ENCODE results near the gene MOV10L1.
A peak's percentile ranks its signal among the peaks of the same experiment; 100 is the strongest.
"Not testable (repeated sequence)": the region's sequence is repeated elsewhere in the genome, so short reads cannot be mapped to it uniquely, and the experiment has no call there.

Gene MOV10L1

GRCh38 chr22:50141462-50141861 lies 51.7 kb downstream of the MOV10L1 start:
- peak; percentile 37 for DNase-seq

DNA sequence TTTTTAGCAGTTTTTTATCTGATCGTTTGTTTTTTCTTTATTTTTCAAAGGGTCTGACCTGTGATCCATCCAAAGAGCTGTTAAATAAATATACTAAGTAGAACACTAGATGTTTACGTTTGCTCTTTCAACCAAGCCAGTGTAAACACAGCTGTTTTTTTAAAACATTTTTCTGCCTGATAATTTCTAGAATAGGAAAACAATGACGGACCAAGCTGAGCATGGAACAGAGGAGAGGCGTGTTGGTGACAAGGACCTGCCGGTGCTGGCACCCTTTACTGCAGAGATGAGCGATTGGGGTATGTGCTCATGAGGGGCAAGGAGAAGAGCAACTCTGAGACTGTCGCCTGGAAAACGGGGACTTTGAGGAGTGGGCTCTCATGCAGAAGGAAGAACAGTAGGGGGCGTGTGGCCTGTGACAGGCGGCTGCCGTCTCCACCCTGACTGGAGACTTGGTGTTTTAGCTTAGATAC lies 52.1 kb downstream of the MOV10L1 start:
- peak; percentile 63 for DNase-seq

GRCh38 chr22:50143096-50143495 lies 53.3 kb downstream of the MOV10L1 start:
- no peak for DNase-seq

DNA sequence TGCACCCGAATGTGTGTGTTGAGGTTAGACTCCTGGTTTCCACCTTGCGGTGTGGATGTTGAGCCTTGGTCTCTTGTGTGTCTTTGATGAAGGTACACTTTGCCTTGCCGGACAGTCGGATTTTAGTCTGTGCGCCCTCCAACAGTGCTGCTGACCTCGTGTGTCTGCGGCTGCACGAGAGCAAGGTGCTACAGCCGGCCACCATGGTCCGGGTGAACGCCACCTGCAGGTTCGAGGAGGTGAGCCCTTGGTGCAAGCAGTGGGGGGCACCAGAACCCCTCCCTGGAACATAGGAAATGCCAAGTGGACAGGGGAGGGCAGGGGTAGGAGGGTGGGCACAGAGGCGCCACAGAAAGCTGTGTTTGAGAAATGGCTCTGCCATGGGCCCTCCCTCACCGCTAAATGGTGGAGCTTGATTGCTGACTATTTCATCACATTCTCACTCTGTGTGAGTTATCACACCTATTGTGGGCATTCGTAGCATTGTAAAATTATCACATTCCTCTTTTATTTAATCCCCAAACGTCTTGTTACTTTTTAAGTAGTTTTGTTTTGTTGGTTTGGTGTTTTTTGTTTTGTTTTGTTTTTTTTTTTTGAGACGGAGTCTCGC lies 54.3 kb downstream of the MOV10L1 start:
- DNase-seq: no peak

GRCh38 chr22:50145721-50146438 lies 56.1 kb downstream of the MOV10L1 start:
- no peak for DNase-seq

DNA sequence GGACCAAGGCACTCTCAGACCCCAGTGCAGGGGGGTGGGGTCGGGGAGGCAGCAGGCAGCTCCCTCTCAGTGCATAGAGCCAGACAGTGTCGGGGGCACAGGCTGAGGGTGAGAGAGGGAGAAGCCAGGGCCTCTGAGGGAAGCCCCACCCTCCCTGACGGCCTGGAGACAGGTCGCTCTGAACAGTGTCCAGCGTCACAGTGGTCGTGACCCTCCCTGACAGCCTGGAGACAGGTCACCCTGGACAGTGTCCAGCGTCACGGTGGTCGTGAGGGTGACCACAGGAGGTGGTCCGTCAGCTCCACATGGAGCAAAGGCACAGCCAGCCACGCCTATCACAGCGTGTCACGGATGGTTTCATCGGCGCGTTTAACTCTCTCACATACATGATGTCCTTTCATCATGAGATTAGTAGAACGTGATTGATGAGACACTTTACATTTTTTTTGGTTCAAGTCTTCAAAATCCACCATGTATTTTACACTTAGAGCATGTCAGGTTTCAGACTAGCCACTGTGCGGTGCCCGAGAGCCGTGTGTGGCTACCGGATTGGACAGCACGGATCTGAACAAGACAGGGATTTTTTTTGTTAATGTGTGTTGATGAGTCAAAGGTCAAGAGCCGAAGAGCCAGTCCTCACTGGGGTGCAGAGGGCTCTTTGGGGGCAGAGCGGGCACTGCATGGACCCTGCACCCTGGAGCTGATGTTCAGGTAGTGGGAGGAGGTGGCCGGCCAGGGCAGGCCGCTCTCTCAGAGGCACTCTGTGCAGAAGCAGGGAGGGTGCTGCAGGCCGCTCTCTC lies 56.8 kb downstream of the MOV10L1 start:
- no peak for DNase-seq

DNA sequence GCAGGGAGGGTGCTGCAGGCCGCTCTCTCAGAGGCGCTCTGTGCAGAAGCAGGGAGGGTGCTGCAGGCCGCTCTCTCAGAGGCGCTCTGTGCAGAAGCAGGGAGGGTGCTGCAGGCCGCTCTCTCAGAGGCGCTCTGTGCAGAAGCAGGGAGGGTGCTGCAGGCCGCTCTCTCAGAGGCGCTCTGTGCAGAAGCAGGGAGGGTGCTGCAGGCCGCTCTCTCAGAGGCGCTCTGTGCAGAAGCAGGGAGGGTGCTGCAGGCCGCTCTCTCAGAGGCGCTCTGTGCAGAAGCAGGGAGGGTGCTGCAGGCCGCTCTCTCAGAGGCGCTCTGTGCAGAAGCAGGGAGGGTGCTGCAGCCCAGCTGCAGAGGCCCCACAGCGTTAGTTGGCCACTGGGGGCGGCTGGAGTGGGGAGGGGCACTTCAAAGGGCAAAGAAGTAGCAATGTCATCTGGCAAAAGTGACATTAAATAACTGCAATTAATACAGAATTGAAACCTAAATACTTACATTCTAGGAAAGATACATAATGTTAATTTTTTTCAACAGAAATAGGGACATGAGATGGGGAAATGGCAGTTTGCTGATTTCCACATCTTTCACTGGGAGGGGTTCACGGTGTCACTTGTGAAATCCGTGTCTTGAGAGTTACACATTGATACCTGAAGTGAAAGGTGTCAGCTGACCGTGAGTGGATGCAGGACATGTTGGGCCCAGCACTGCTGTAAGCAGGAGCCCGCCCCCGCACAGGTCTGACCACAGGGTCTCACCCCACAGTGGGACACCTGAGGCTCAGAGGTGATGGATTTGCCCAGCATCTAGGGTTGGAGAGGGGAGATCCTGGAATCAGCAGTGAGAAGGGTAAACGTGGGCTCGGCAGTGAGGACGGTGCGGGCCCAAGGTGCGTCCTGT lies 57.7 kb downstream of the MOV10L1 start:
- not testable (repeated sequence) for DNase-seq

DNA sequence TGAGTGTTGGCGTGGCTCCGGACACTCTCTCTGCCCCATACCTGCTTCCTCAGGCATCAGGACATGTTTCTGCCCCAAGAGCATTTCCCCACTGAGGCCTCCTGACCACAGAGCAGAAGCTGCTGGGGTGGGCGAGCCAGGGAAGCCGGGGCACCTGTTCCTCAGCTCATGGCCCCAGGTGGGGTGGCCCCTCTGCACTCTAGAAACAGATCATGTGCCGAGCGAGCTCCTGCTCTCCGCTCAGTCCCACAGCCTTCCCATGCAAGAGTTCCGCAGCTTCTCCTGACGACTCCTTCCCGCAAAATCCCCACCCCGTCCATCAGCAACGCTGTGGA lies 58.3 kb downstream of the MOV10L1 start:
- DNase-seq: no peak

GRCh38 chr22:50148991-50149721 lies 59.4 kb downstream of the MOV10L1 start:
- DNase-seq: peak; percentile 87

- DNase-seq: no peak
These were observed 60.6 kb downstream of the MOV10L1 start for GRCh38 chr22:50150161-50151129.

DNA sequence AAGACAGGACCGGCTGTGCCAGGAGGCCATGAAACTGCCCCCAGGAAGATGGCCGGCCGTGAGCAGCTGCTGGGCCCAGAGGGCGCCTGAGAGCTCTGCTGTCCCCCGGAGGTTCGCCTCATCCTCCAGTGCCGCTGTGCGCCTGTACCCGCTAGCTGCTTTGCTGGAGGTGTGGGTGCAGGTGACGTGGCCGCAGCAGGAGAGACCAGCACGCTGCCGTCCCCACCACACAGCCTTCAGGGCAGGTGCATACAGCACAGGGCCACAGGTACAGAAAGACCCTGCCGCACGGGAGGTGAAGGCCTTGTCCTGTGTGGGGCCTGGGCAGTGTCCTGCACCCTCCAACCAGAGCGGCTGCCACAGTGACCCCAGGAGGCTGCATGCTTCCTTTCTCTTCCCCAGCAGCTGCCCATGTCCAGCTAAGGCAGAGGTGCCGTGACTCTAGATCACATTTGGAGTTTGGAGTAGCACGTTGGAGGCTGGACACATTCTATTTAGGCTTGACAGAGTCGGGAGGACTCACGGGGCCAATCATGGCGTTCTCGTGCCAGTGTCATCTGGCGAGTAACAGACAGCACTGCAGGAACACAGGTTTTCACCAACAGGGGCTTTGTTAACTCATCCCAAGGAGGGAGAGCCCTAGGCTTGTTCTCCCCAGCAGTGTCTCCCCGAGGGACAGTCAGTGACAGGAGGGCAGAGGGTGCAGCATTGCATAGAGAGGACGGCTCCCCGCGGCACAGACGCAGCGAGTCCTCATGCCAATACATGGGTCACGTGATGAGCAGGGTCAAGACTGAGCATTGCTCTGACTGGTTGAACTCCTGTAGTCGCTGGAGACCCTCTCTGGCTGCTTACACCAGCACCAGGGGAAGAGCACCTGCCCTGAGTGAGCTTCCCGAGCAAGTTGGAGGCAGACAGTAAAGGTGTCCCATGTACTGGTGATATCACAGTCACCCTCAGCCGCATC lies 62.0 kb downstream of the MOV10L1 start:
- no peak for DNase-seq

- DNase-seq: no peak
These were observed 63.4 kb downstream of the MOV10L1 start for GRCh38 chr22:50153056-50153755.

DNA sequence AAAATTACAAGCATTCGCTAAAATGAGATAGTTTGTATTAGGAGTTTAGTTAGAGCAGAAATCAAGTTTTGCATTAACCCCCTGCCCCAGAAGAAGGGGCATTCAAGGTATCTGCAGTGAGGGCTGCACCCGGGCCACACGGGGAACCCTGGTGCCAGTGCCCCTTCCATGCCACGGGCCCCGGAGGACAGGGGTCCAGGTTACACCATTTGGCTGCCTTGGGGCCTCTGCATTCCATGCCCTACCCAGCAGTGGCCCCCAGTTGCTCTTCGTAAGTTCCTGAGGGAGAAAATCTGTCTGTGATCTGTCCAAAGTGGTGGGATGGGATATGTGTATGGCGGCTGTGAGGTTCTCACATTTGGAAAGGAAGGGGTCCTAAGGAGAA lies 63.9 kb downstream of the MOV10L1 start:
- no peak for DNase-seq

- DNase-seq: peak; percentile 10
These were observed 68.0 kb downstream of the MOV10L1 start for GRCh38 chr22:50157709-50158375.

DNA sequence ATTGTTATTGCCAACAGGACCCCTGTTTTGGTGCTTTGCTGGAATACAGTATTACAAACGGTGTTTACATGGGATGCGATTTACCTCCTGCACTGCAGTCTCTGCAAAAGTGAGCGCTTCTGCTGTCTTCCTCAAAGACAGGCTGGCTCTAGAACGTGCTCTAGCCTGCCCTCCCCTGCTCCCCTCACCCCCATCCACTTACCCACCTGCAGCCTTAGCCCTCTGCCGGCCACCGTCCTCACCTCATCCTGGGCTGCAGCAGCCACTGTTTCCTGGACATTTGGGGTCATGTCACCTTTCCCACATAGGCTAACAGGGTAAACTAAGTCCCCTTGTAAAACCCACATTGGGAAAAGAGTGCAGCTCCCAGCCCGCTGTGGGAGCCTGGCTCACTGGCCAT lies 71.1 kb downstream of the MOV10L1 start:
- DNase-seq: no peak

DNA sequence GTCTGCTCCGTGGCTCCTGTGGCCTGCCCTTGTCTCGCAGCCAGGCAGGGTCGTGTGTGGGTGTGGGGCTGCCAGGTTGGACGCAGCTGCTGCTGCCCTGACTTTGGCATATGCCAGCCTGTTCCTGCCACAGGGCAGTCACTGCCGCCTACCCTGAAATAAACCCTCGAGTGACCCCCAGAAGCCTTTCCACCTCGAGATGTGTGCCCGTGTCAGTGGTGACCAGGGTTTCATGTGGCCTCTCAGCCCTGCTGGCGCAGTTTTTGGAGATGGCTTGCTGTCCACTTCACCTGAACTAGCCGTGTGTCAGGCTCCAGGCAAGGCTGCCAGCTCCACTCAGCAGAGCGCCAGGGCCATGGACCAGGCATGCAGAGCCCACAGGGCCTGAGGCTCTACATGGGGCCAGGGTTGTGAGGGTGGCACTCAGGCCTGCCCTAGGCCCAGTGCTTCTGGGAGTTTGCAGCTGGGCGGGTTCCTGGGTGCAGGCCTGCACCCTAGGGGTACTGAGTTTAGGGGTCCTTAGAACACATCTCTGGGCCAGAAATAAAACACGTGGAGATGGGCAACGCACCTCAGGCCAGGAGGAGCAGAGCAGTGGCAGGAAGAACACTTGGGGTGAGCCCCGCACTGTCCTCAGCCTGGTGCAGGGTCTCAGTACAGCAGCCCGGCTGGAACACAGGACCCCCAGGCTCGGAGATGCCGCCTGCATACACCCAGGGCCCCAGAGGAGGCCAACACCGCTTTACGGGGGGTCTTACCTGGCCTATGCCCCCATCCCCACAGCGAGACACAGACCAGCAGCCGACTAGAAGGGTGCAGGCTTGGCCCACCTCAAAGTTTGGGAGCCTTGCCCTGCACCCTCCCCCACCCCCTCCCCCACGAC lies 71.9 kb downstream of the MOV10L1 start:
- no peak for DNase-seq

DNA sequence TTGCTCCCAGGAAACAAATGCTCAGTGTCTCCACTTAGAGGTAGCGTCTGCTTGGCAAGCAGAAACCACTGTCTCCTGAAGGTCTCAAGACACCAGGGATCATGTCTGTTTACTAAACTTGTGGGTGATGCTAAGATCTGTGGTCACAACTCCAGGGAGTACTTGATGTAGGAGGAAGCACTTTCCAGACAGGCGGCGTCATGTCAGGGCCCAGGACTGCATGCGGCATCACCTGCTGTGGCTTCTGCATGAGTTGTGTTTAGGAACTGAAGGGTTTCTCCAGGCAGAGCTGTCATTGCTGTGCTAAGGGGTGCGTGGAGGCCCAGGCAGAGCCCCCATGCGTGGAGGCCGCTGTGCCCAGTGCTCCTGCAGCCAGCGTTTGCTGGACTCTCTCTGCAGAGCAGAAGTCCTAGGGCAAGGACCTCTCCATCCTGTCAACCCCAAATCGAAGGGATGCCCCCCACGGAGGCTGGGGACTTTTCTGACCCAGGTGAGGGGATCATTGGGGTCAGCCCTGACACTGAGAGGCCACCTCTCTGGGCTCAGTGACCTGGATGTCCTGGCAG lies 72.7 kb downstream of the MOV10L1 start:
- DNase-seq: no peak

Data from NCI-H69 (cell line).